ENCODE data around the gene MBNL2.

GRCh38 chr13:97255515-97256021 lies 33.4 kb downstream of the MBNL2 start:
- TF ChIP-seq POLR2AphosphoS5 (IDR thresholded peaks at IDR 0.05; ENCODE audit: low read depth, low read length) (no peak), TAF1 (IDR thresholded peaks at IDR 0.05; ENCODE audit: borderline replicate concordance, low read depth, low read length) (no peak)
